Caco-2 (cell line): ENCODE results near the gene DPH3. TPM values are rescaled to one million over a fixed set of nuclear protein-coding genes. Genes with fewer than 3 reads are reported as not detected.

Source experiments
- BruUV-seq: library from RNA; stranded (reverse); fragments of 400-500 nt; replicated peaks from 2 replicates; lab custom pipeline; 2021; lab: Mats Ljungman, UMichigan
- CTCF ChIA-PET: fragments of 300-600 bp; sonication (Branson Sonifier 250); formaldehyde crosslinking; loops from one replicate; lab custom pipeline; 2022; ENCODE audit warnings: antibody characterized with exemption; lab: Charles Lee
- POLR2A ChIA-PET: fragments of 300-600 bp; sonication (Branson Sonifier 250); formaldehyde crosslinking; loops from one replicate; lab custom pipeline; 2022; ENCODE audit warnings: antibody characterized with exemption; lab: Charles Lee
- DNase-seq, 2 experiments: peaks; one replicate each; pipeline versions ENCODE4 v3.0.0 to v3.0.0-alpha.2; 2020 to 2022
- H3K27me3 ChIP-seq: replicated peaks from 2 replicates; pipeline ENCODE4 v1.6.0; 2011; ENCODE audit warnings: low read length; ENCODE audit not compliant: control insufficient read depth, insufficient read depth
- H3K36me3 ChIP-seq: 2 replicates; pipeline ENCODE4 v1.5.1; 2011; ENCODE audit warnings: low read length; ENCODE audit not compliant: control insufficient read depth, insufficient read depth
- H3K4me1 ChIP-seq: fragments of 250-450 bp; sonication (Bioruptor Pico); 2 replicates; pipeline ENCODE4 v1.5.1; 2020; ENCODE audit warnings: mild to moderate bottlenecking
- H3K4me3 ChIP-seq: 2 replicates; pipeline ENCODE4 v1.5.1; 2011; ENCODE audit warnings: low read depth, mild to moderate bottlenecking, control low read depth, low read length
- H3K9me3 ChIP-seq: fragments of 250-450 bp; sonication (Bioruptor Pico); 2 replicates; pipeline ENCODE4 v1.5.1; 2020; ENCODE audit warnings: mild to moderate bottlenecking, moderate library complexity
- H3K27ac Mint-ChIP-seq: one replicate; pipeline ENCODE4 v1.8.0; 2022; ENCODE audit warnings: mixed read lengths; ENCODE audit not compliant: unreplicated experiment
- H3K27me3 Mint-ChIP-seq: one replicate; pipeline ENCODE4 v1.8.0; 2022; ENCODE audit warnings: mixed read lengths; ENCODE audit not compliant: insufficient read depth, unreplicated experiment
- H3K36me3 Mint-ChIP-seq: one replicate; pipeline ENCODE4 v1.8.0; 2022; ENCODE audit warnings: mild to moderate bottlenecking, mixed read lengths; ENCODE audit not compliant: insufficient read depth, unreplicated experiment
- H3K4me1 Mint-ChIP-seq: one replicate; pipeline ENCODE4 v1.8.0; 2022; ENCODE audit warnings: low read depth, mixed read lengths; ENCODE audit not compliant: unreplicated experiment
- H3K4me3 Mint-ChIP-seq: one replicate; pipeline ENCODE4 v1.8.0; 2022; ENCODE audit warnings: mild to moderate bottlenecking, moderate library complexity, mixed read lengths; ENCODE audit not compliant: unreplicated experiment
- H3K9me3 Mint-ChIP-seq: one replicate; pipeline ENCODE4 v1.8.0; 2022; ENCODE audit warnings: mixed read lengths; ENCODE audit not compliant: unreplicated experiment
- CTCF ChIP-seq, 2 experiments: fragments of 200-600 bp in 1 of 2; IDR thresholded peaks; 1 replicate in 1 of 2; 2 replicates in 1 of 2; pipeline versions ENCODE4 v1.5.1 to v1.8.0; 2011 to 2022; ENCODE audit warnings: antibody characterized with exemption in 1 of 2, control low read depth in 1 of 2, inconsistent platforms in 1 of 2, low read depth in 1 of 2, low read length in 1 of 2, mild to moderate bottlenecking in 1 of 2, moderate library complexity in 1 of 2; ENCODE audit not compliant: insufficient read depth in 1 of 2, severe bottlenecking in 1 of 2, unreplicated experiment in 1 of 2
- intact Hi-C: fragments of 100-400 bp; cut with micrococcal nuclease; formaldehyde crosslinking; loops from one replicate; pipeline ENCODE4 v1.10.0; 2022; ENCODE audit not compliant: unreplicated experiment
- total RNA-seq: library from RNA; stranded (reverse); gene quantifications from 2 replicates; pipeline ENCODE4 v1.2.3, GENCODE V29; 2022

The DPH3 gene
- total RNA-seq, 1 experiment from 2014 or later, result 30.0 TPM

DNA sequence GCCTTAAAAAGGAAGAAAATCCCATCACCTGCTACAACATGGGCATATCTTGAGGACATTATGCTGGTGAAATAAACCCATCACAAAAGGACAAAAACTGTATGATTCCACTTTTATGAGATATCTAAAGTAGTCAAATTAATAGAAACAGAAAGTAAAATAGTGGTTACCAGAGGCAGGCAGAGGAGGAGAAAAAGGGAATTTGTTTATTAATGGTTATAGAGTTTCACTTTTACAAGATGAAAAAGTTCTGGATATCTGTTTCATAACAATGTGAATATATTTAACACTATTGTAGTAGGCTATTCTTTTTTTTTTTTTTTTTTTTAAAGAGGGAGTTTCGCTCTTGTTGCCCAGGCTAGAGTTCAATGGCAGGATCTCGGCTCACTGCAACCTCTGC lies 40.4 kb downstream of the DPH3 start:
- no peaks in the 10 kb centered on the region for H3K9me3 Mint-ChIP-seq
- no TSS peak for BruUV-seq
- intact Hi-C loops, result no loop called here

GRCh38 chr3:16222547-16222946 lies 42.2 kb downstream of the DPH3 start:
- intact Hi-C loops, result no loop called here
- Mint-ChIP-seq H3K27ac (no peak overlapping the region), H3K4me1 (no peaks in the 10 kb centered on the region), H3K36me3 (no peaks in the 10 kb centered on the region), H3K9me3 (no peaks in the 10 kb centered on the region), H3K27me3 (peaks cover under 1% of the 10 kb centered on the region), H3K4me3 (no peak overlapping the region)
- no TSS peak for BruUV-seq
- no peaks in the 10 kb centered on the region for H3K9me3 ChIP-seq
- no peaks in the 10 kb centered on the region; the same call in 1 of the 2 replicates for H3K27me3 ChIP-seq
- POLR2A ChIA-PET, result no interaction called here
- no peak for DNase-seq
- no peaks in the 10 kb centered on the region for H3K4me1 ChIP-seq
- no peak for TF ChIP-seq CTCF (IDR thresholded peaks at IDR 0.05; ENCODE audit: insufficient read depth in 1 of 2, low read depth in 1 of 2, low read length in 1 of 2, severe bottlenecking in 1 of 2, unreplicated experiment in 1 of 2)
- H3K36me3 ChIP-seq, result no peaks in the 10 kb centered on the region
- CTCF ChIA-PET, result no interaction called here
- no peak overlapping the region for H3K4me3 ChIP-seq

More for the DNA sequence above, 40.4 kb downstream of the DPH3 start:
- no peak for TF ChIP-seq CTCF (IDR thresholded peaks at IDR 0.05; ENCODE audit: insufficient read depth in 1 of 2, low read depth in 1 of 2, low read length in 1 of 2, severe bottlenecking in 1 of 2, unreplicated experiment in 1 of 2)
- ChIA-PET POLR2A (no interaction called here), CTCF (no interaction called here)
- Mint-ChIP-seq H3K4me1 (no peaks in the 10 kb centered on the region), H3K36me3 (no peaks in the 10 kb centered on the region), H3K27ac (no peak overlapping the region), H3K4me3 (no peak overlapping the region), H3K27me3 (peaks cover 4% of the 10 kb centered on the region)
- Histone ChIP-seq H3K27me3 (no peaks in the 10 kb centered on the region), H3K9me3 (no peaks in the 10 kb centered on the region), H3K4me3 (no peak overlapping the region), H3K36me3 (no peaks in the 10 kb centered on the region), H3K4me1 (no peaks in the 10 kb centered on the region)
- DNase-seq, result no peak

GRCh38 chr3:16221990-16222389 lies 42.8 kb downstream of the DPH3 start:
- ChIA-PET POLR2A (no interaction called here), CTCF (no interaction called here)
- no TSS peak for BruUV-seq
- no peaks in the 10 kb centered on the region for H3K27me3 Mint-ChIP-seq
- no peak for TF ChIP-seq CTCF (IDR thresholded peaks at IDR 0.05; ENCODE audit: insufficient read depth in 1 of 2, low read depth in 1 of 2, low read length in 1 of 2, severe bottlenecking in 1 of 2, unreplicated experiment in 1 of 2)
- intact Hi-C loops, result no loop called here
- H3K4me1 Mint-ChIP-seq, result no peaks in the 10 kb centered on the region
- Histone ChIP-seq H3K36me3 (no peaks in the 10 kb centered on the region), H3K4me3 (no peak overlapping the region), H3K9me3 (no peaks in the 10 kb centered on the region), H3K27me3 (no peaks in the 10 kb centered on the region; the same call in 1 of the 2 replicates), H3K4me1 (no peaks in the 10 kb centered on the region)
- no peak for DNase-seq
- H3K27ac Mint-ChIP-seq, result no peak overlapping the region
- no peaks in the 10 kb centered on the region for H3K36me3 Mint-ChIP-seq
- H3K4me3 Mint-ChIP-seq, result no peak overlapping the region
- no peaks in the 10 kb centered on the region for H3K9me3 Mint-ChIP-seq
